GM19463 (cell line): ENCODE measurements around the gene TGFBR3.
A peak's percentile ranks its signal among the peaks of the same experiment; 100 is the strongest.

ENCODE experiments used
- ATAC-seq: cut with Tn5 transposase; IDR thresholded peaks from one replicate; pipeline ENCODE4 v1.9.1; 2021; ENCODE audit warnings: mild to moderate bottlenecking, moderate library complexity; ENCODE audit not compliant: unreplicated experiment

TGFBR3 gene

DNA sequence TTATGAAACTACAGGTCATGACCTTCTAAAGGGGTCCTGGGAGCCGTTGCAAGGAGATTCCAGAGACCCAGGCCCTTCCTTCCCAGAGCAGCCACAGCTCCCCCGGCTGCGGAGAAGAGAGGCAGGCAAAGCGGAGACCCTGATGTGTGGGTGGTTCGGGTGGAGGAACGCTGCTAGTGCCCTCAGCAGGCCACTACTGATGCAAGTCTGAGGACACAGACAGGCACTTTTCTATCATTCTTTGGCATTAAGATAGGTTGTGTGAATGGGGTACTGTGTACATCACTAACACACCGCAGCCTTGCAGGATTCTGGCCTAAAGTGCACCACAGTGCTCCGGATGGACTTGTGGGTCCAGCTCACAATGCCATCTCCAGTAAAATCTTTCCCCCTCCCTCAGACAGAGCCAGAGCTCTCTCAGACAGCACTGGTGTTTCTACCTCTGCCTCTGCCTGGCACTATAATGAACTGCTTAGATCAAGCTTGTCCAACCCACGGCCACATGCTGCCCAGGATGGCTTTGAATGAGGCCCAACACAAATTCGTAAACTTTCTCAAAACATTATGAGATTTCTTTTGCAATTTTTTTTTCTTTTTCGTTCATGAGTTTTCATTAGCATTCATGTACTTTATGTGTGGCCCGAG, 121.4 kb downstream of the TGFBR3 start:
- ATAC-seq, result no peak

DNA sequence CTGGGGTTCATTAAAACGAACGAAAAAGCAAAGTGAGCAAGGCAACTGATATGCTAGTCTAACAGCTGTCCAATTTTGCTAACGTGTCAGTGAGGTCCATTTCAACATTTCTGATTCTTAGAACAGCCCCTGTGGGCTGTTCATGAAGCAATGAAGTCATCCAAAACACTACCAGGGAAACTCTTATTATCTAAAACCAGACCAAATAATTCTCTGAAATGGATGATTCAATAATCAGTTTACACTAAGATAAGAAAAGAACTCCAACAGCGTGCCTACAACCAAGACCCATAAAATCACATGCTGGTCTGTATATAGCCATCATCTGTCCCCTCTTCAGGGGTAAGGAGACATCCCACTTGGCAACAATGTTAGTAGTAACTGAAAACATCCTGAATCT, 122.7 kb downstream of the TGFBR3 start:
- ATAC-seq, result no peak

DNA sequence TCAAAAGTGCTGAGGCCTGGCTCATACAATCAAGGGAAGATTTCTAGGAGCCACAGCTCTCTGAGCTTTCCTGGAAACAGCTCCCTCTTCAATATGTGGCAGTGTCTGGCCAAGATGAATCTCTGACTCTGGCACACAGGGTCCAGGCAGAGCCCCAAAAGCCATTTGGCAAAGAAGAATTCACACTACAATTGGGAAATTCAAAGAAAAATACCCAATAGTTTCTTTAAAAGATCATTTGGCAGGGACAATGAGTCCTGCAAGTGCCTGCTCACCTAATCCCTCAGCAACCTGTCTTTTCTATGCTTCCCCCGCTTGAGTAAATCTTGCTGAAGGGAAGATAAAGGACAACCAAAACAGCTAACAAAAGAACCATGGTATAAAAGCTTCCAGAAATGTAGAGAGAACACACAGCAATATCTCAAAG, 124.6 kb downstream of the TGFBR3 start:
- ATAC-seq, result no peak

DNA sequence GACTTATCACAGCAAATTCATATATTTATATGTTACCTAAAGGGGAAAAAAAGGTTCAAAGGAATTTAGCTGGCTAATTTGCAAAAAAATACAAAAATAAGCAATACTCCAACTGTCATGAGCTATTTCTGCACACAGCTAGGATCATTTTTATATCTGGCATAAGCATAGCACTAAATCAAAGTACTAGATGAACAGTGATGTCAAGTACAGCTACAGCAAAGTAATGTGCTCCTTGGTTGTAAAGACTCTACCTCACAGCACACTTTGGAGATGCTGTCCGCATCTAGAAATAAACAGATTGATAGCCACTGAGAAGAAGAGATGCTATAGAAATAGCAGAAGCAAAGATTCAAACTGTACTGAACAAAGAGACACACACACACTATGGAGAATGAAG, 125.4 kb downstream of the TGFBR3 start:
- no peak for ATAC-seq

DNA sequence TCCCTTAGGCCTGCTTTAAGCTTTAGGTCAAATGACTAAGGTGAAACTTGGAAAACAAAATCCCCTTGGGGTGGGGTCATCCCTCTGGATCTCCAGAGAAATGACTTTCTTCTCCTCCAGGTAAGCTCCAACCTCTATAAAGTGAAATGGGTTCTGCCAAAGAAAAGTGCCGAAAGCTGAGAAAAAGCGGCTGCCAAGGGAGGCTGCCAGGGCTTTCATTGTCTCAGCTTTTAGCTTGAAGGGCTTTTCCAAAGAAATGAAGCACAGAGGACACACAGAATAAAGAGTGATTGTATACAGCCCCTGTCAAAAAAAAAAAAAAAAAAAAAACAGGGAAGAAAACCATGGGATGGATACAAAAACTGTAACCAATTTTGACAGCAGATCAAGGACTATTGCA, 126.9 kb downstream of the TGFBR3 start:
- ATAC-seq, result no peak

DNA sequence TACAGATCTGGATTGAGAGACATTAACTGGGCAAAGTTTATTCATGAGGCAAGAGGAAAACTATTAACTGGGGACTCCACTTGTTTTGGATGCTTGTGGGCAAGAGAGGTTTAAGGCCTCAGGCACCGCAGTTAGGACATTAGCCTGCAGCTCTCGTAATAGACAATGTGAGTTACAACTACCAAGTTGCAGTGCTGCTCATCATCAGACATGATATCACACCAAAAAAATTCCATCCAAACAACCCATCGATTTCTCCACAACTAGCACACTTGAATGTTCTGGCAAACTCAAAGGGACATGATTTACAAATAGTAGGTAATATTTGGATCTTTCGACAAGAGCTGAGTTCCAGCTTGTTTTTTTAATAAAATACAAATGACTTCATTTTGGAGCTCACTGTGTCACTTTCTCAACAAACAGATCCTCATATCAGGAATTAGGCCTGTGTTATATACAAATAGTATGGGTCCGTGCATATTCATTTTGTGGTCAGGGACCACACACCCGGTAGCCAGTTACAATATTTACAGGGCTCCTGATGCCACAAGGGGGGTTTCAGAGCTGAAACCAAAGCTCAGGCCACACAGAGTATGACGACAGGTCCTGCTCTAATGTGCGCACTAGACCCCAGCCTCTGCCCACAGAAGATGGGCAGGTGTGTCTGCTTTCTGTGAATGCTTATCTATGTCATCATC, 128.0 kb downstream of the TGFBR3 start:
- ATAC-seq, result no peak

DNA sequence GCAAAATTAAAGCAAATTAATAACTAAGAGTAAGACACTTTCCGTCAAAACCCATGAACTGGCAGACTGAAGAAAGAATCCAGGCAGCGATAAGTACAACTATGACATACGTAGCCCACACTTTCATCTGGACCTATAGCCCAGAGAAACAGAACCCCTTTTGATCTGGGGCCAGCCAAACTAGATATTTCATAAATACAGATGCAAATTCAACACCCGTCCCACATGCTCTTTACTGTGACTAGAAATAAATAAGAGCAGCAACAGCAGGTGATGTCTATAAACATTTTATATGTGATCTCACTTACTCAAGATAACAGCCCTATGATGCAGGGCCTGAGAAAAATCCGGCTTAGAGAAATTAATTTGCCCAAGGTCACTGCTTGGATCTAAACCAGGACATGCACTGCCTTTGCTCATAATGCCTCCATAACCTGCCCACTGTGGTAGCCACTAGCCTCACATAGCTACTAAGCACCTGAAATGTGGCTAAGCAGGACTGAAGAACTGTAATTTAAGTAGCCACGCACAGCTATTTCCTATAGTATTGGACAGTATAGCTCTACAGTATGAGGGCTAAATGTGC, 130.2 kb downstream of the TGFBR3 start:
- no peak for ATAC-seq

DNA sequence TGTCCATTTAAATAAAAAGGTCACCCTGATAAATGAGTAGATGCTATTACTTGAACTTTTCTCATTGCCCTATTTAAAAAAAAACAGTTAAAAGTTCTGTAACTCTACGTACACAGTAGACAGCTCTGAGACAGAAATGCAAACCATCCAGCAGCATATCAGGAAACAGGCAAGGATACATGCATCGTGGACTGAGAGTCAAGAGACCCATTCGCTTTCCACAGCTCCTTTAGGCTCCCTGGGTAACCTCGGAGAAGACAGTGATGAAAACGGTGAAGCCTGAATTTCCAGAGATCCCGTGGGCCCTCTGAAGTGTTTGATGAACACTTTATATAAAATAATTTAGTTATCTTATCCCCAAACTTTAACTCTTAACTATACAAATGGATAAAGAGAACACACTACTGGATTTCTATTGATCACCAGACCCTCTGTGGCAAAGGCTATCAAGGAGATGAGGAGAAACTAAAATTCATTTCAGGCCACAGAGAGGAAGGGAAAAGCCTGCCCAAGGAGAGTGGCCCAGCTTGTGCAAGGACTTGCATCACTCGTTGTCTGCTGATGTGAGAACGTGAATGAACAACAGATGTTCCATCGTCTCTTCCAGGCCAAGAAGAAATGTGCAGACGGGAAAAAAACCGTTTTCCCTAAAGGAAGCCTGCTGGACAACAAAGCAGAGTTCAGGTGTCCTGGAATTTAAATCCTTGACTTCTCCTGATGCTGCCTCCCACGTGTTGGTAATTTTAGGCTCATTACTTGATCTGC, 131.0 kb downstream of the TGFBR3 start:
- ATAC-seq, result no peak

DNA sequence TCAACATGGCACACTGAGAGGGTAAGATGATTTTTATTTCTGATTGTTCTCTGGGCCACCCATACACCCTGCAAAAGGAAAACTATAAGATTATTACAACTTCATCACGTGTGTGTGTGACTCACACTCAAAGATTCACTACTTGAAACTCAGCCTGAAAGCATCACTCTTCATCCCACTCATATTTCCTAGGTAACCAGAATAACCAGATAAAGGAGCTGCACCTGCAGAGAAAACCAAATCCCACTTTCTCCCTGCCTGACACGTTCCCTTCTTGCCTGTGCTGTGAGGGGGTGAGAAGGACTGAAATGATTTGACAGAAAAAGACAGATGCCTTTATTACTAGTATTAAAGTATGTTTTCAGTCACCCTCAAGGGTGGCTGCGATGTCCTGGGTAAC, 131.6 kb downstream of the TGFBR3 start:
- peak; percentile 62 for ATAC-seq

DNA sequence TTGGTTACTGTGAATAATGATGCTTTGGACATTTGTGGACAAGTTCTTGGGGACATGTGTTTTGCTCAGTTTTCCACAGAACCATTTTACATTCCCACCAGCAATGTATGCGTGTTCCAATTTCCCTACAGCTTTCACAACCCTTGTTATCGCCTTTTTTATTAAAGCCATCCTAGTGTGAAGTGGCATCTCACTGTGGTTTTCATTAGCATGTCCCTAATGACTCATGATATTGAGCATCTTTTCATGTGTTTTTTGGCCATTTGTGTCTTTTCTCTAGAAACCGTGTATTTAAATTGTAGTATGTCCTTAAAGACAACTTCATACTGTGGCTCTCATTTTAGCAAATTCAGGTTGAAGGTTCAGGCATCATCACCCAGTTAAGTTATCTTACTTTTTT, 132.1 kb downstream of the TGFBR3 start:
- peak; percentile 7 for ATAC-seq

DNA sequence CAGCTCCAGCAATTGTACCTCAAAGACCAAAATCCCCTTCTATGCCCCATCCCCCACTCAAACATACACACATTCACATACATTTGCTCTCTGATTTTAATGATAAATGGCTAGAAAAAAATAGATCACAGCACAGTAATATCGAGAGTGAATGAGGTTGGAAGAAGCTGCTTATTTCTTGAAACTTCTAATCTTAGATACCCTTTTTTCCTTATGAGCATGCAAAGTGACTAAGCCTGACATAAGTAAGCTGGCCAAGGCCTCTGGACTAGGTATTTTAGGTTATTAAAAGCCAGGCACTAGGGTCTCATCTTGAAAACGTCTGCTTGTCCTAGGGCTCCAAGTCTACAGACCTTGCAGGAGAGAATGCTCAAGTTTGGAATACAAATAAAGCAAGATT, 133.6 kb downstream of the TGFBR3 start:
- ATAC-seq, result peak; percentile 60

DNA sequence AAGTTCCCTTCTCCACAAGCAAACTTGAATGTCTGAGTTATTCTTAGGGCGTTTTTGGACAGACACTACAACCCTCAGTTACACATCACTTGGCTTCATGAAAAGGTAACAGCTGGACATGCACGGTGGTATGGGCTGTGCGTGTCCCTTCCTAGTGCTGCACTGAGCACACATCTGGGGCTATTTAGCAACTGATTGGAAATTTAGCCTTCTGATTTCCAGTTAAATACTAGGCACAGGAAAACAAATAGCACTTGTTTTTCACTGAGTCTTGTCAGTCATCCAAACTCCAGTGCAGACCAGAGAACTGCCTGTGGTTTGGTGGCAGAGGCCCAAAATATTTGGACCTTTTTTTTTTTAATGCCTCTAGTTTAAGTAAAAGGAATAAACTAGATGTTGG, 134.7 kb downstream of the TGFBR3 start:
- ATAC-seq, result no peak

DNA sequence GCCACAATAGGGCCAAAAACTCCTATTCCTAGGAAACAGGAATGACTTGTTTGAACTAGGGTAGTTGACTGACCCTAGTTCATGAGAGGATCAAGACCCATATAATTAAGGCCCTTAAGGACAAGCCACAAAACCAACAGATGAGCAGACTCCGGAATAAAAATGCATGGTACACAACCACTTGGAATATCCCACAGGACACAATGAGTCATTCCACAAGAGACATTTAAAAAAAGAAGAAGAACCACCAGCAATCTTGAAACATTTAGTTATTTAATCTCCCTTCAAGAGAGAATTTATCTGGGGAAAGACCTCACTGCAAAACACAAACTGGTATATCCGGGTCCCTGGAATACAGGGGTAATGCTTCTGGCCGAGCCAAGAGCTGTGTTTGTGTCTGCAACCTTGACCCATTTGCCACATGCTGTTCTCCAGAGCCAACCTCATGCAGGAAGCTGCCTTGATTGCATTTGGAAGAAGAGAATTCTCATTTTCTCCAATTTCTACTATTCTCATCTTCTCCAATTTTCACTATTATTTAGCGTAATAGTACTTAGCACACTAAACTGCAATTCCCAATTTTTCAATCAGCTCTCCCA, 135.5 kb downstream of the TGFBR3 start:
- ATAC-seq, result no peak

DNA sequence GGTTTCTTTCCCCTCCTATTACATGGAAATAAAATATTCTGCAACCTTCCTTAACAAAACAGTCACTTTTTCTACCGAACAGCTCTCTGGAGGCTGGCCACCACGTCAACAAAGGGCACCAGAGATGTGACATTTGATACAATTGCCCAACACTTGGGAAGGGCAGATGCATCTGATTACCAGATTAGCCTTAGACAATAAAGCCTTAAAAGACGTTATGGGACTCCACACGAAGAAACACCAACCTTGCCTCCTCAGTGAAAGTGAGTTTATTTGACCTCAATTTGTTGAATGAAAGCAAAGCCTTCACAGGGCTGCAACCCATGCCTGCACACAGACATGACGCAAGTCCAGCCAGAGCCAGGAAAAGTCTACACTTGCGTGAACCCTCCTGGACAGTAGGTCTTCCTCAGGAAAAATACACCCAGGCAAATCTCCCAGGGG, 136.1 kb downstream of the TGFBR3 start:
- no peak for ATAC-seq

DNA sequence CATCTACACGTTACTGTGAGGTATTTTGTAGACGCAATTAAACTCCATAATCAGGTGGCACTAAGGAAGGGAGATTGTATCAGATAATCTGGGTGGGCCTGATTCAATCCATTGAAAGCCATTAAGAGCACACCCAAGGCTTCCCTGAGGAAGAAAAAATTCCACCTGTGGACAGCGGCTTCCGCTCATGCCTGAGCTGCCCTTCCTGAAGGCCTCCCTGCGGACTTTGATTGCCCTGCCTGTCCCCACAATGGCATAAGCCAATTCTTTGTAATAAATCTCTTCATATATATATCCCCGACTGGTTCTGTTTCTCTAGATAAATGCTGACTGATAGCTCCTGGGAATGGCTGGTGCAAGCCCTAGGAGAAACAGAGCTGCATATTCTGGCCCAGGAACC, 138.3 kb downstream of the TGFBR3 start:
- no peak for ATAC-seq

DNA sequence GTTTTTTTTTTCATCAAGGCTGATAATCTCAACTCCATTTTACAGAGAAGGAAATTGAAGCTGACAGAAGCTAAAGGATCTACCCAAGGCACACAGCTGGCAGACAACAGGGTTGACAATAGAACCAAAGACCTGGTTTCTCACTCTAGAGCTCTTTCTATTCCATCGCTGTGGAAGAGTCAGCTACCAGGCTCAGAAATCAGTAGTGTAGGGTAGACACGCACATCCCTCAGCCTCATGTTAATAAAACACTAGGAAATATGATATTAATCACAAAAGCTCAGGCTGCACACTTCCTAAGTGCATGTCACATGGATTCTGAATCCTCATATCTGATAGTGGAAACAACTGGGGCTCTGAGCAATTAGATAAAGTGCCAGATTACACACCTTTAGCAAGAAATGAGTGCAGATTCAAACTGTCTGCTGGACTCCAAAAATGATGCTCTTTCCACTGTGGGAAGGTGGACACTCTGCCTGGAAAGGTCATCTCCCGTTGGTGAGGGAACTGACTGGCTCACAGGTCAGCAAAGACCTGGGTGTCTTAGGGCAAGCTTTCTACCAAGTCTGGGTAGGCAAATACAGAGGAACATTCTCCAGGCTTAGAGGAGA, 139.1 kb downstream of the TGFBR3 start:
- no peak for ATAC-seq

DNA sequence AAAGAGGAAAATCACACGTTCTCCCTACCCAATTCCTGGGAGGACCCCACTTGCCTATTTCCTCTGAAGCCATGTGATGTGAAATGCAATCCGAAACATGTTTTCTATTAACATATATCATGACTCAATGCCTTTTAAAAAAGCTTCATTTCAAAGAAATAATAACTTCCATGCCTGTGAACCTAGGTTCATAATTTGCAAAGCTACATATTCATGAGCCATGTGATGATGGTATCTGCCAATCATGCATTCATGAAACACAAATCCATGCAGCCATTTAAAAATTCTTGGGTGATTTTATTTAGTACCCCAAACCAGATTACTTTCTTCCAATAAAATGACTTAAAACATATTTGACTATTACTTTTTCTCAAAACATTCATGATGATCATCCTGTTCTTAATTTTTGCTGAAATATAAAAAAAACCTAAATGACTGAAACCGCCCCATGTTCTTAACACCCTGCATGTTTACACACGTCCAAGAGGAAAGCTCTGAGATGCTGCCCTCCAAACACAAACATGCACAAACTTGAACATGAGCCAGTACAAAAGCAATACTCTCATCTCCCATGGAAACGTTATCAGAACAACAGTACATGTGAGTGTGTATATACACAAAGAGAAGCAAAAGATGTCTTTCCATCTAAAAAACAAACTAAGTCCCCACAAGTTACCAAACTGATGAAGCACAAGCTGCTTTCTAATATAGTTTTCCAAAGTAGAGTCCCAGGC, 140.1 kb downstream of the TGFBR3 start:
- no peak for ATAC-seq

DNA sequence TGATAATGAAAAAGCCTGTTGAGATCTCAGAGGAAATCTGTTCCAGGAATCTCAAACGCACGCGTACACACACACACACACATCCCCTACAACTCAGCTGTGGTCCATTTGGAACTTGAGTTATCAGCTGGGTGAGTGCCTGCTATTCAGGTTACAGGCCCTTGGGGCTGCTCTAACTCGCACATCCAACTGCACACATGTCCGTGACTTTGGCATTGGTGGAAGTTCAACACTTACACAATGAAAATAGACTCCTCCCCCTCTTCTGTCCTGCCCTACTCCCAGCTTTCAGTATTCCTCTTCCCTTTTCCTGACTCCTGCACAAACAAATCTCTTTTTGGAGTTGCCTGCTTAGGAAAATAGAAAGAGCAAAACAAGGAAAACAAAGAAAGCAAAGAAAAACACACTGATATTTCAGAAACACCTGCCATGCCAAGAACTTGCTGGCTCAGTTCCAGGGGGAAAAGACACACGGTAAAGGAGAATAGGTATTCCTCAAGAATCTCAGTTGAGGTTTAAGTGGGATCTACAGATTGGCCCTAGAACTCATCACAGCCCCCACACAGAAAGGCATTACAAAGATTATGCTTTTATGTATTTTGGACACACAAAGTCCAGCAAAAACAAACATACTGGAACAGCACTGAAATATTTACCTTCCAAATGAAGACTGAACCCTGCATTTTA, 140.9 kb downstream of the TGFBR3 start:
- ATAC-seq, result no peak

DNA sequence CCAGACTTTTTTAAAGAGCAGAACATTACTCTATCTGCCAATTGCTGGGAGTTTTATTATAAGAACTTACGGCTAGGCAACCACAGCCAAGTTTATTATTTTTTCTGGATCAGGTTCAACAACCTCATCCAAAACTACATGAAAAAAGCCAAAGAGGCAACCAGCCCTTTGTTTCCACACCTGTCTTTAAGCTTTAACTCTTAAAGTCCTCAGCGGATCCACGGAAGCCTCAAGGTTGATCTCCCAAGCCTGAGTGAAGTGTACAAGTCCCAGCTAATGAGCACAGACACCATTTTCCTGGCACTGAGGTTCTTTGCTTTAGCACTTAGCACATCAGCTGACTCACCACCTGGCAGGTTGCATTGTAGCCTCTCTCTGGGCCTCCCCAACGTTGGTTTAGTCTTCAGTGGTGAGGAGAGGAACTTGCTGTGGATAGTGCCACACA, 143.1 kb downstream of the TGFBR3 start:
- no peak for ATAC-seq
